Superior temporal gyrus (tissue), 1 donor: Measurements from ENCODE around the gene HSFX4.
"Not testable (repeated sequence)": the region's sequence is repeated elsewhere in the genome, so short reads cannot be mapped to it uniquely, and the experiment has no call there.

Experiments used
- DNase-seq: peaks from one replicate; pipeline ENCODE4 v3.0.0-alpha.2; 2016; ENCODE audit errors: extremely low spot score

Gene HSFX4

GRCh38 chrX:149937871-149938426, 8.6 kb downstream of the HSFX4 start:
- DNase-seq = no peak

DNA sequence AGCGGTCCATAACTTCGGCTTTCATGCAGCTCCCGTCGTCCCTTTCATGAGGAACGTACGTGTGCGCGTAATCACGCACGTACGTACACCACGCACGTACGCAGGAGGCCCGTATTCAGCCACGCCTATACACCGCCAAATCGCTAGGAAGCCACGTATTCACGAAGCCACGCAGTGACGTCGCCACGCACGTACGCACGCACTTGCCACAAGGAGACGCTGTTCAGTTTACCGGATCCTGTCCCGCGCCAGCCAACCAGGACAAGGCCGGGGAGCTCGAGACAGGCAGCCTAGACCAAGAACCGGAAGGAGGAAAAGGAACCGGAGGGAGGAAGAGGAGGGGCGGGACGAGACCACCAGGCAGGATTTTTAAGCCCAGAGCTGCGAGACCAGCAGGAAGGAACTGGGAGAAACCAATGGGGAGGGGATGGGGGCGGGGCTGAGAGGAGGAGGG, 9.1 kb downstream of the HSFX4 start, which contains the start of gene EOLA2:
Gene EOLA2, minus strand, starts transcription at position 65 of the 454 bp plus-strand sequence. CDS start 4,617 bp downstream, outside the sequence.
- peak; percentile 97 for DNase-seq

- peak; percentile 69 for DNase-seq
Observed at GRCh38 chrX:149938881-149939654, 9.7 kb downstream of the HSFX4 start.

- DNase-seq = no peak
Observed at GRCh38 chrX:149939655-149939904, 10.2 kb downstream of the HSFX4 start.

DNA sequence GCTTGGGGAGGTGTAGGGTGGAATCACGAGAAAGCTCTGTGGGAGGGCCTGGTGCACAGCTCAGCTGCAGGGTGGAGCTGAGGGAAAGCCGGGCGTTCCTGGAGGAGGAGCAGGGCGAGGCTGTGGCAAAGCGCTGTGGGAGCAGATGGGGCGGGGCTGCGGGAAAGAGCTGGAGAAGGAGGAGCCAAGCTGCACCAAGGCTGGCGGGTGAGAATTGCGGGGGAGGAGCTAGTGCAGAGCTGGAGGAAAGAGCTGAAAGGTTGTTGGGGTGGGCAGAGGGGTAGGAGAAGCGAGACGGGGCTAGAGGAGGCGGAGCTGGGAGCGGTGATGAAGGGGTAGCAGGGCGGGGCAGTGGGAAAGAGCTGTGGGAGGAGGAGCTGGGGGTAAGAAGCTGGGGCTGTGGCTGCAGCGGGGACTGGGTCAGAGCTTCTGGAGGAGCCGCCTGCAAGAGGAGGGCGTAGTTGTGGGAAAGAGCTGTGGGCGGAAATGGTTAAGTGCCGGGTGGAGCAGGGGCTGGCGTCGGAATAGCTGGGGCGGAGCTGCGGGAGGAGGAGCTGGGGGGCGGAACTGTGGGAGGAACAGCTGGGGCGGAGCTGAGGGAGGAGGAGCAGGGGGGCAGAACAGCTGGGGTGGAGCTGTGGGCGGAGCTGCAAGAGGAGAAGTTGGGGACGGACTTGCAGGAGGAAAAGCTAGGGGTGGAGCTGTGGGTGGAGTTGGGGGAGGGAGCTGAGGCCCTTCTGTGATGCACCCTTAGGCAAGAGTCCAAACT, 10.7 kb downstream of the HSFX4 start:
- peak; percentile 83 for DNase-seq

GRCh38 chrX:149940674-149941024, 11.3 kb downstream of the HSFX4 start:
- DNase-seq = not testable (repeated sequence)

GRCh38 chrX:149945087-149945670, 15.8 kb downstream of the HSFX4 start:
- DNase-seq = not testable (repeated sequence)

DNA sequence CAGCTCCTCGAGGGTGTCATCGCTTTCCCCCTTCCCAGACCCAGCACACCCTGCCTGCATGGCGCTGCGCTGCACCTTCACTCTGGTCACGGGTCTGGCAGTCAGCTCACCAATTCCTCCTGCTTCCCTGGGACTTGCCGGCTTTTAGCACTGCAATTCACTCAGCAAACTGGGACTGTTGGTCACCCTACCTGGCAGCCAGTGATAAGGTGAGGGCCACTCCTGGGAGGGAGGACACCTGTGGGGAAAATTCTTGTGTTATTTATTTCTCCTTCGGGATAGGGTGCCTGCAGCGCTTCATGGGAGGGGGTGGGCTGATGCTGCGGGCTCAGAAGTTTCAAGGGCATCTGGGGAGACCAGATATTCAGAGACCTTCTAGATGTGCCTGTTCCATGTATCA, 16.4 kb downstream of the HSFX4 start:
- DNase-seq = not testable (repeated sequence)

DNA sequence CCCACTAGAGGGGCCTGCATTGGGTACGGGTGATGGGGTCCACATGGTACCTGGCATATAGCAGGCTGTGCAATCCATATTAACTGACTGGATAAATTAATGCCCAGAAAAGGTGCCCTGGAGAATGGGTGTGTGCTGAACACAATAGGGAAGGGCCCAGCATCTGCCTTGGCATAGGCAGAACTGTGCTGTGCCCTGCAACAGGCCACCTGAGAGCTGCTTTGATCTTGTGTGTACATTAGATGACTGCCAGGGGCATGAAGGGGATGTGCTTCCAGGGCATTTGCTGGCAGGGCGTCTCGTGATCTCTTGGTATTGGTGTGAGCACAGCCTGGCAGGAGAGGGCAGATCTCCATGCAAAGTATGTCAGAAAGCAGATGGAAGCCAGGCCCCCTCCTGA, 17.6 kb downstream of the HSFX4 start:
- not testable (repeated sequence) for DNase-seq

- no peak for DNase-seq
Observed at GRCh38 chrX:149948016-149948415, 18.6 kb downstream of the HSFX4 start.

DNA sequence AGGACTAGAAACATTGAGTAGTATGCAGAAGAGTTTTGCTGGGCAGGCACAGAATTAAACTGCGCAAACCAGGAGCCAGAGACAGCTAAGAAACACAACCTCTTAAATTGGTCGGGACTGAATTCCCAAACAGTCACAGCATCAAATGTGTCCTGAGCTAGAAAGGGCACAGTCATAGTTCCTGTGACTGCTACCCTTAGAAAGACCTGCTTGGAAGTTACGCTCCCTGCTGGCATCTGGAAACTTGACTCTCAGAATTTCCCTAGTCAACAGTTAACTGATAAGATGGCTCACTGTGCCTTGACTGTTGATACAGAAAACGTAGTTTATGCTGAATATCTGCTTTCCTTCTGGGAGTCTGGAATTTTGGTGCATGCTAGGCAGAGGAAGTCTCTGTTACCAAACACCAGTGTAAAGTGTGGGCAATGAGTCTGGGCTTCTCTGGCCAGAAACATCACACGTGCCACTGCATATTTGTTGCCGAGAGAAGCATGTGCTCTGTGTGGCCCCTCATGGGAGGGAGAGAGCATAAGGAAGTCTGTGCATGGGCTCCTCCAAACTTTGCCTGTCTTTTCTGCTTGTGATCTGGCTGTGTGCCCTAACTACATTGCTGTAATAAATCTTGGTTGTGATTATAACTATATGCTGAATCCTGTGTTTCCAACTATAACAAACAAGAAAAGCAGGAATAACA, 20.5 kb downstream of the HSFX4 start:
- DNase-seq = no peak

DNA sequence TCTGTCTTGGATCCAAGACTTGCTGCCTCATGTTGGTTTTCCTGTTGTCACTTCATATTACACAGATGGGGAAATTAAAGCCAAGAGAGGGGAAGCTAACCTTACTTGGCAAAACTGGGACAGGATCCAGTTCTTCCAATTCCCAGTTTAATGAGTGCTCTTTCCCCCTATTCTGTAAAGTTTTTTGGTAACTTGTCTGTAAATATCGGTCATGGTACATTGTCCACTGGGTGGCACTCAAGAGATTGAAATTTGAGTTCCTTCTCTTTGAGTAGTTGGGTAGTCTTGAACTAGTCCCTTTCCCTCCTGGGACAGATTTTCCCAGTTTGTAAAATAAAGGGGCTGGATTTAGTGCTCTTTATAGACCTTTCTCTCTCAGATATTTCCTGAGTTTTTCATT, 21.3 kb downstream of the HSFX4 start:
- peak; percentile 34 for DNase-seq

DNA sequence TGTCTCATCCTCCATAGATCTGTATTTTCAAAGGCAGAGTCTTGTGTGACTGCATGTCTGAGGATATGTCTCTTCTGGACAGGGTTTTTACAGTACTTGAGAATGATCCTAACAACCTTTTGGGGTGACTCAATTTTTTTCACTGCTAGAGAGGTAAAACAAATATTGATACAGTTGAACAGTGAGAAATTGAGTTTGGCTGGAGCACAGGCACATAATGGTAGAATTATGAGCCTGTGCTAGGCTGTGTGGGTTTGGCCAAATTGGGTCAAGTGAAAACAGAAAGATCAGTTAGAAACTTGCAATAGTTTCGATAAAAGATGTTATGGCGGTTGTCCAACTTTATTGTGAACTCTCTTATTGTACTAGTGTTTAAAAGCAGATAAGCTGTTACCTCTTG, 32.2 kb downstream of the HSFX4 start:
- DNase-seq = no peak

DNA sequence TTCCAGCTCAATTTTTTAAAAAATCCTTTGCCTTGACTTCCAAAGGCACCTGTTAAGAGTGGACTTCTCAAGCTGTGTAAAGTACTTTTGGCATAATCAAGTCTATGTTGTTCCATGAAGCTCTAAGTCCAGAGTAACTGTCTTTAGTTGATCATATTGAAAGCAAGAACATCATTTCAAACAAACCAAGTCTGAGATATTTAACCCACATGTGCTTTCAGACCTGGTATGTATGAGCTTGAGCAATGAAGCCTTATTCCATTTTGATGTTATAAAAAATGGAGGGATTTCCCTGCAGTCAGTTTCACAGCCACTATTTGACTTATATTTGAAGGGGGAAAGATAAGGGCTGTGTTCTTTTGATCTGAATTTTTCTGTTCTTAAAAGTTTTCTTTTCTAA, 32.6 kb downstream of the HSFX4 start:
- DNase-seq = no peak

DNA sequence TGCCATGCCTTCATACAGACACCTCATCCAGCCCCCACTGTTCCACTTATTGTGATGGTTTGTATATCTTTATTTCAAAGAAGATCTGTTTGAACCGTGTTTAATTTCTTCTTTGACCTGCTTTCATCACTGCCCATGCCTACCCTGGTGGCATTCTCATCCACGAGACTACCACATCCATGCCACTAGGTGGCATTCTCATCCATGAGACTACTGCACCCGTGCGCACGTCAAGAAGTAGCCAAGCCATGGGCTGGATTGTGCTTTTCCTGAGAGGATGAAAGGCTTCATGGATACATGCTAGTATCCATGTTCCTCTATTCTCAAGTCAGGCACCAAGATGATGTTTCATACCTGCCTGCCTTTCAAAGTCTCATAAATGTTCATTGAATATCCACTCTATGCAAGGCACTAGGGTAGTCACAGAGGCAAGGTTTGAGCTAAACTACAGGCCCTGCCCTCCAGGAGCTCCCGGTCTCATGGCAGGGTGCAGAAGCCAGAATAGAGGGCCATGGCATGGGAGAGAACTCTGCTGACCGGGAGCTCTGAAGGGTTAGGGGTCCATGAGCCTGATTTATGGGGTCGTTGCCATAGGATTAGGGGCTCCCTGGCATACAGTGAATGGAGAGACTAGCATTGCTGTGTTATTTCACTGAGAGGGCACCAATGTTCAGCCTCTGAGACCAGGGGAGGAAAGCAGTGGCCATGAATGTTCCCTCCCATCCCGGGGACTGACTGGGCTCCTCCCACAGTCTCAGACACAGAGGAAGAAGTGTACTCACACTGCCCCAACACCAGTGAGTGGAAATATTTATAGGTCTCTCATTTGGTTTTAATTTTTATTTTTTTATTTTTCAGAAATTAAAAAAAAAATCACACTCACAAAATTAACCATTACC, 33.7 kb downstream of the HSFX4 start:
- peak; percentile 79 for DNase-seq

DNA sequence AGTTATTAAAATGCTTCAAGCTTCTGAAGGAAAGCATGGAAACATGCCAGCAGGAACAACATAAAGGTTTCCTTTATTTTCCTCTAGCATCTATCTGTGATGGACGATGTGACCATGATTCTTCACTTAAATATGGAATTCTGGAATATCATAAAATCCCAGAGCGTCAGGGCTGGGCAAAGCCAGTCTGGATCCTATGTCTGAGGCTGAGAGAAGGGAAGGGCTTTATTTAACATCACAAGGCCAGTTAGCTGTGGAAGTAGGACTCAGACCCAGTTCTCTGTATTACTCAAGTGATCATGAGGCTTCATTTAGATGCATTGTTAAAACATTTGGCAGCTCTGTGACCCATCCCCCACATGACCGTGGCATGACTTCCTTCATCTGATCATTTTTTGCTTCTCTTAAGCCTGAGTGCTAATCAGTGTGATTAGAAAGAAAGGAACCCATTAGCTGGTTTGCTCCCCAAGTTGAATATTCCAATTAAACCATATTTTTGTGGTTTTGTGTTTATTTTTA, 49.8 kb downstream of the HSFX4 start:
- DNase-seq = no peak
